GM13976 (cell line): ENCODE measurements around the gene ATXN1.

Experiments
- DNase-seq: peaks from one replicate; pipeline ENCODE4 v3.0.0; 2012; ENCODE audit warnings: low spot score
- CTCF ChIP-seq: IDR thresholded peaks from 2 replicates; pipeline ENCODE4 v1.5.1; 2012; ENCODE audit warnings: borderline replicate concordance, mild to moderate bottlenecking; ENCODE audit not compliant: insufficient read depth; ENCODE audit errors: extremely low read depth, missing control alignments, control extremely low read depth
- in situ Hi-C: fragments of 300-500 bp; cut with MboI; formaldehyde crosslinking; loops from one replicate; pipeline ENCODE4 v1.12.0; 2022; ENCODE audit warnings: low sequenced_read_pairs, mixed read lengths, inconsistent platforms; ENCODE audit not compliant: unreplicated experiment

The ATXN1 gene

DNA sequence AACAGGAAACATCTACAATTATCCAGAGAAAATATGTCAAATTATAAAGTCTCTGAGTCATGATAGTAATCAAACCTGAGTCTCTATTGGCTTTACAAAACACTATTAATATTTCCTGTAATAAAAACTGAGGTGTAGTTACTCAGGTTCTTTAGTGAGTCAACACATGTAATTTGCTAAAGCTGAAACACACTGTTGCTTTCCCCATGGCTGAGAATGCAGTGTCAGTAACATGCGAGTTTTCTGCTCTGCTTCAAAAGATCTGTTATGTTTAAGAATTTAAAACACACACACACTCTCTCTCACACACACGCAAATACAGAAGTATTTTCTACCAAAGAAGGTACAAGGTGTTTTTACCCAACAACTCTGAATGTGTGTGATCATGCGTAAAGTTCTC lies 38.6 kb downstream of the ATXN1 start:
- in situ Hi-C loops, result no loop called here
- no peak for TF ChIP-seq CTCF
- no peak for DNase-seq

DNA sequence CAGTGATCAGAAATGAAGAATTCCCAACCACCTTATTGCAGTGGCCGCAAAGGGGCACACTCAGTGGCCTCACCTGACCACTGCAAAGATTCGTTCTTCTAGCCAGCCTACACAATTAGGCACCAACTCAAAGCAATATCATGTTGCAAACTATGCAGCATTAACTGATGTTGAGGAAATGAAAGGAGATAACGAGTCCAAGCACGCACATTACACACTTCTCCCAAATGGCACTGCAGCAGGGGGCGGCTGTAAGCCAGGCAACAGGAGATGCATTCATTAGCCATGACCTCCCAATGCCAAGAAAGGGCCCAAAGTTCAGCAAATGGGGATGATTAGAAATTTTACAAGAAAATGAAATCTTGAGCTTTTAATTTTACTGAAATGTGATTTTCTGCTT lies 39.3 kb downstream of the ATXN1 start:
- no peak for TF ChIP-seq CTCF
- in situ Hi-C loops, result no loop called here
- DNase-seq, result no peak

GRCh38 chr6:16720861-16721260 lies 40.4 kb downstream of the ATXN1 start:
- no peak for DNase-seq
- no peak for TF ChIP-seq CTCF
- in situ Hi-C loops, result no loop called here

DNA sequence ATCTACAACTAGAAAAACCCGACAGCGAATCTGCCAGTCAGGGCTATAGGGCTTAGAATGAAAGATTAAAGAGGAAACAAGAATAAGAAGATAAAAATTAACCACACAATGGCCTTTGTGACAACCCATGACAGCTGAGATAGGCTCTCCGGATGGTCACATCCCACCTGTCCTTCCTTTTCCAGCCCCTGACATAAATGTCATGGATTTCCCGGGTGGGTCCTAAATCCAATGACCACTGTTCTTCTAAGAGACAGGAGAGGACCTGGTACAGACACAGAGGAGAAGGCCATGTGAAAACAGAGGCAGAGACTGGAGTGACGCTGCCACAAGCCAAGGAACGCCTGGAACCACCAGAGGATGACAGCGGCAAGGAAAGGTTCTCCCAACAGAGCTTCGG lies 41.8 kb downstream of the ATXN1 start:
- no peak for DNase-seq
- in situ Hi-C loops, result no loop called here
- TF ChIP-seq CTCF, result no peak

DNA sequence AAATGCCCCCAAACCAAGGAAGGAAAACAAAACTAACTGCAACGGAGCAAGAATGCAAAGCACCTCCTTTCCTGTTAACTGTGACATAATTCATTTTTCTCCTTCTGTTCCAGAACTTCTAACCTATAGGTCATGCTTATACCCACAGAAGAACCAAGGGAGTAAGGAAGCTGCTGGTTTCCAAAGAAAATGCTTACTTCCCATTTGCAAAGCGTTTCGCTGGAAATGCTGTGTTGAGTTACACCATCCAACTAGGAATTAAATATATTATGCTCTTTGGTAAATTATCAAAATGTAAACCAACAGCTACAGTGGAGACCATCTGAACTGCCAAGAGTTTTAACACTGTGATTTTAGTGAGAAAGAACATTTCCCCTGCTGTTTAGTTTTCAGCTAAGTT lies 42.9 kb downstream of the ATXN1 start:
- TF ChIP-seq CTCF, result no peak
- no peak for DNase-seq
- in situ Hi-C loops, result no loop called here

DNA sequence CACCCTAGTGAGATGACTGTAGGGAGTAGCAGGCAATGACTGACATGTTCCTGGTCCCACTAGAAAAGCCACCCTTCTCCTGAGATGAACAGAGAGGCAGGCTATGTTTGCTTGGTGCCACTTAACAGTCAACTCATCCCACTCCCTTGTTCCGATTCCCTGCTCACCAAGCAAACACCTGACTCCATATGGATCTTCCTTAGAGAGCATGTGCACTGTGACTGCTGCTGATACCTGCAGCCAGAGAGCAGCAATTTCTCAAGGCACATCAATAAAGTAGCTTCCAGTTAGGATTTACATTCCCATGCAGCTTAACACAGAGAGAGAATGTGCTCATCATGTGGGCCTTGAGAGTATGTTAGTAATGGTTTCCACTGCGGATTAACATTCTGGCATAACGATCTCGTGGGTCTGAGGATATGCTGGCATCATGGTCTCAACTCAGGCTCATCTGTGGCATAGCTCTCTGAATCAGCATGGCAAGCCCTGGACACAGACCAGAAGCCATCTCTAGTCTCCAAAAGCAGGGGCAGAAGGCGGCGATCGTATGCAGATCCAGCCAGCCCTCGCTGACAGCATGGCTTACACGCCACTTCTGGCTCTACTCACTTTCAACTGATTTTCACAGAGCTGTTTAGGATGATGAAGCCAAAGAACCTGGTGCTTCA lies 43.9 kb downstream of the ATXN1 start:
- in situ Hi-C loops, result no loop called here
- TF ChIP-seq CTCF, result no peak
- DNase-seq, result no peak
